Smooth muscle cell (in vitro differentiated cells): Measurements from ENCODE around the gene RAP1GAP. TPM values are rescaled to one million over a fixed set of nuclear protein-coding genes. Genes with fewer than 3 reads are reported as not detected.

Experiments
- DNase-seq: peaks from one replicate; lab custom pipeline; 2025; ENCODE audit not compliant: unreplicated experiment; lab: John Stamatoyannopoulos, UW
- H2AFZ ChIP-seq: fragments of 200-600 bp; sonication (generic); 2 replicates; pipeline ENCODE4 v1.6.0; 2016; ENCODE audit warnings: antibody characterized with exemption, low read depth, mild to moderate bottlenecking
- H3F3A ChIP-seq: fragments of 200-600 bp; sonication (generic); 2 replicates; pipeline ENCODE4 v1.6.0; 2017; ENCODE audit warnings: antibody characterized with exemption, low read depth
- H3K27ac ChIP-seq: fragments of 200-600 bp; sonication (generic); 2 replicates; pipeline ENCODE4 v1.5.1; 2016; ENCODE audit warnings: low read depth, mild to moderate bottlenecking
- H3K27me3 ChIP-seq: fragments of 200-600 bp; sonication (generic); 2 replicates; pipeline ENCODE4 v1.6.1; 2016; ENCODE audit warnings: low read depth, mild to moderate bottlenecking
- H3K36me3 ChIP-seq: fragments of 200-600 bp; sonication (generic); 2 replicates; pipeline ENCODE4 v1.5.1; 2016; ENCODE audit warnings: low read depth
- H3K4me1 ChIP-seq: fragments of 200-600 bp; sonication (generic); 2 replicates; pipeline ENCODE4 v1.5.1; 2016; ENCODE audit warnings: low read depth
- H3K4me2 ChIP-seq: fragments of 200-600 bp; sonication (generic); 2 replicates; pipeline ENCODE4 v1.6.0; 2016; ENCODE audit warnings: mild to moderate bottlenecking
- H3K4me3 ChIP-seq: fragments of 200-600 bp; sonication (generic); 2 replicates; pipeline ENCODE4 v1.5.1; 2016; ENCODE audit warnings: mild to moderate bottlenecking
- H3K79me2 ChIP-seq: fragments of 200-600 bp; sonication (generic); 2 replicates; pipeline ENCODE4 v1.6.0; 2016; ENCODE audit warnings: low read depth, mild to moderate bottlenecking
- H3K9ac ChIP-seq: fragments of 200-600 bp; sonication (generic); 2 replicates; pipeline ENCODE4 v1.6.0; 2016; ENCODE audit warnings: low read depth
- H3K9me3 ChIP-seq: fragments of 200-600 bp; sonication (generic); replicated peaks from 2 replicates; pipeline ENCODE4 v1.5.1; 2016; ENCODE audit warnings: low read depth
- H4K20me1 ChIP-seq: fragments of 200-600 bp; sonication (generic); 2 replicates; pipeline ENCODE4 v1.6.0; 2016; ENCODE audit warnings: low read depth
- WGBS: methylation state at CpG from one replicate; pipeline ENCODE4 v1.1.7; 2016; ENCODE audit warnings: low lambda C conversion rate; 5-methylcytosine and 5-hydroxymethylcytosine counted together
- polyA plus RNA-seq: library from polyadenylated mRNA; unstranded; fragments of >200 nt; fragmentation: Nextera tagmentation; extraction: Ambion mirVana; gene quantifications from 2 replicates; pipeline ENCODE4 v1.2.1, GENCODE V29; 2016
- total RNA-seq: library from RNA; depleted of rRNA; stranded (reverse); fragments of >200 nt; gene quantifications from 2 replicates; pipeline ENCODE4 v1.2.3, GENCODE V29; 2014
- TF ChIP-seq, protein P1 (sequence below): fragments of 200-600 bp; sonication (generic); IDR thresholded peaks from 2 replicates; pipeline ENCODE4 v1.5.1; 2017; ENCODE audit warnings: borderline replicate concordance, mild to moderate bottlenecking, antibody characterized with exemption; ENCODE audit not compliant: insufficient read depth, poor library complexity, severe bottlenecking

Gene RAP1GAP
- total and polyA plus RNA-seq, 2 experiments from 2014 or later, result 0.99 to 4.1 TPM

DNA sequence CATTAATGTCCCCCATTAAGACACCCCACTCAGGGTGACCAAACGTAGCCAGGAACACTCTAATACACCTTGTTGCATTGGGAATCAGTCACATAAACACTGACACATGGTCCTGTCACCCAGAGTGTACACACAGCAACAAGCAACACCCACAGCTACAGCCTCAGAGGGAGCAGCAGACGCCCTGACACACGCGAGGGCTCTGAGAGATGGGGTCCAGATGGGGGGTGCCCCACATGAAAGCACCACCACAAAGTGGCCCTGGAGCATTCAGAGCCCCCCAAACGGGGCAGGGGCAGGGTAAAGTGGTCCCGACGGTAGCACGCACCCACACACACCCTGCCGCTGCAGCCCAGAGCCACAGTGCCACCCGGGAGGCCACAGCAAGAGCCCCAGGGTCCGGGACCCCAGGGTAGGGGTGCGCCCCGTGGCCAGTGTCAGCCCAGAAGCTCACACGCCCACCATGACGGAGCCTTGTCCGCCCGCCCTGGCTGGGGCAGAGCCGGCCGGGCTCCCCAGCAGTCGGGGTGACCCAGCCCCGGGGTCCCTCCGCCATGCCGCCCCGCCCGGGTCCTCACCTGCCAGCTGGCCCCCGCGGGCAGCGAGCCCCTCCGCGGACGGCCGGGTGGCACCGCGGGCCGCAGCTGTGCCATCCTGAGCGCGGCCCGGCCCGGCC is 47.3 kb downstream of the RAP1GAP start:
- TF ChIP-seq, protein P1, sequence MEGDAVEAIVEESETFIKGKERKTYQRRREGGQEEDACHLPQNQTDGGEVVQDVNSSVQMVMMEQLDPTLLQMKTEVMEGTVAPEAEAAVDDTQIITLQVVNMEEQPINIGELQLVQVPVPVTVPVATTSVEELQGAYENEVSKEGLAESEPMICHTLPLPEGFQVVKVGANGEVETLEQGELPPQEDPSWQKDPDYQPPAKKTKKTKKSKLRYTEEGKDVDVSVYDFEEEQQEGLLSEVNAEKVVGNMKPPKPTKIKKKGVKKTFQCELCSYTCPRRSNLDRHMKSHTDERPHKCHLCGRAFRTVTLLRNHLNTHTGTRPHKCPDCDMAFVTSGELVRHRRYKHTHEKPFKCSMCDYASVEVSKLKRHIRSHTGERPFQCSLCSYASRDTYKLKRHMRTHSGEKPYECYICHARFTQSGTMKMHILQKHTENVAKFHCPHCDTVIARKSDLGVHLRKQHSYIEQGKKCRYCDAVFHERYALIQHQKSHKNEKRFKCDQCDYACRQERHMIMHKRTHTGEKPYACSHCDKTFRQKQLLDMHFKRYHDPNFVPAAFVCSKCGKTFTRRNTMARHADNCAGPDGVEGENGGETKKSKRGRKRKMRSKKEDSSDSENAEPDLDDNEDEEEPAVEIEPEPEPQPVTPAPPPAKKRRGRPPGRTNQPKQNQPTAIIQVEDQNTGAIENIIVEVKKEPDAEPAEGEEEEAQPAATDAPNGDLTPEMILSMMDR, result no peak
- H3K79me2 ChIP-seq, result no peaks in the 10 kb centered on the region
- peaks cover 4% of the 10 kb centered on the region for H3F3A ChIP-seq
- peak overlapping the region; percentile 83 for H3K4me2 ChIP-seq
- WGBS, result 21% methylated on average over 39 of the region's 39 CpGs
- no peaks in the 10 kb centered on the region for H3K27me3 ChIP-seq
- H3K36me3 ChIP-seq, result no peaks in the 10 kb centered on the region
- no peaks in the 10 kb centered on the region for H3K9me3 ChIP-seq
- peaks cover 4% of the 10 kb centered on the region for H3K4me1 ChIP-seq
- H3K9ac ChIP-seq, result no peak overlapping the region
- peak overlapping the region; percentile 34 for H3K4me3 ChIP-seq
- no peak overlapping the region for H3K27ac ChIP-seq
- no peak overlapping the region for H2AFZ ChIP-seq
- DNase-seq, result no peak
- H4K20me1 ChIP-seq, result no peaks in the 10 kb centered on the region

DNA sequence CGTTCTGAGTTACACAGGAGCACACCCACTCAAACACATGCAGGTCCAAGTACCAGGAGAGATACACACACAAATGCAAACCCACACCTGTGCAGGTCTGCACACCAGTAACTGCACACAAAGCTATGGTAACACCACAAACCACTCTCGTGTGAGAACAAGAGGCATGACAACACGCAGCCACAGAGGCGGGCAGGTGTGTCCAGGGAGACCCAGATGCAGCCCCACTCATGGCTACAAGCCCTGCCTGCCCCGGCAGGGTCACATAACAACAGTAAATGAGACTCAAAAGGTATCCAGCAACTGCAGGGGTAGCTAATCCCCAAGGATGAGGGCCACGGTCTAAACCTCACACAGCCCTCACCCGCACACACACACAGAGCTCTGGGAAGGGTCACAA is 48.1 kb downstream of the RAP1GAP start:
- peaks cover 4% of the 10 kb centered on the region for H3F3A ChIP-seq
- H3K4me1 ChIP-seq, result peaks cover 4% of the 10 kb centered on the region
- no peaks in the 10 kb centered on the region for H3K9me3 ChIP-seq
- no peak overlapping the region for H3K27ac ChIP-seq
- no peaks in the 10 kb centered on the region for H4K20me1 ChIP-seq
- no peak overlapping the region for H3K4me2 ChIP-seq
- no peak overlapping the region for H3K9ac ChIP-seq
- H3K79me2 ChIP-seq, result no peaks in the 10 kb centered on the region
- H3K27me3 ChIP-seq, result no peaks in the 10 kb centered on the region
- no peak for DNase-seq
- H3K36me3 ChIP-seq, result no peaks in the 10 kb centered on the region
- H3K4me3 ChIP-seq, result no peak overlapping the region
- TF ChIP-seq, protein P1, result no peak
- no peak overlapping the region for H2AFZ ChIP-seq
- 87% methylated on average over 7 of the region's 7 CpGs for WGBS

DNA sequence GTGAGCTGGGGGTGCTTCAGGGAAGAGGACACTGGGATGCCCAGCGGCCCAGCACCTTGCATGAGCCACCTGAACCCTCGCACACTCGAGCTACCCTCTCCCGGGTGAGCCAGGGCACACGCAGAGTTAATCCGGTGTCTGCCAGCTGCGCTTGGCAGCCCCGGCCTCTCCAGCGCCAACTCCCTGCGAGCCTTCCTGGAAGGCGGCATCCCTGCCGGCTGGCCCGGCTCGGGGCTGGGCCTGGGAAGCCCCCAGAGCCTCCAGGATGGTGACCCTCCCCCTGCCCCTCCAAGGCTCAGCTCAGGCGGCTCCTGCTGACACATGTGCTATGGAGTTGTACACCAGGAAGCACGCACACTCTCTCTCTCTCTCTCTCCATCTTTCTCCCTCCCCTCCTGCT is 48.7 kb downstream of the RAP1GAP start:
- Histone ChIP-seq H3K4me3 (no peak overlapping the region), H3K27me3 (no peaks in the 10 kb centered on the region), H3K4me2 (no peak overlapping the region)

More for the DNA sequence above, 48.7 kb downstream of the RAP1GAP start:
- H2AFZ ChIP-seq, result no peak overlapping the region
- H3K9me3 ChIP-seq, result no peaks in the 10 kb centered on the region
- no peaks in the 10 kb centered on the region for H4K20me1 ChIP-seq
- WGBS, result 85% methylated on average over 15 of the region's 16 CpGs
- H3K79me2 ChIP-seq, result no peaks in the 10 kb centered on the region
- H3K36me3 ChIP-seq, result no peaks in the 10 kb centered on the region
- H3K4me1 ChIP-seq, result peaks cover 4% of the 10 kb centered on the region
- TF ChIP-seq, protein P1, result no peak
- H3K9ac ChIP-seq, result no peak overlapping the region
- peaks cover 4% of the 10 kb centered on the region for H3F3A ChIP-seq
- DNase-seq, result no peak
- H3K27ac ChIP-seq, result no peak overlapping the region
